NOMO-1 treated with DMSO at 0.1 percent for 48 hours (cell line): ENCODE data around the gene ZRANB1.

Experiments used
- DNase-seq: peaks from one replicate; lab custom pipeline; 2025; ENCODE audit not compliant: unreplicated experiment; lab: John Stamatoyannopoulos, UW

Gene ZRANB1

DNA sequence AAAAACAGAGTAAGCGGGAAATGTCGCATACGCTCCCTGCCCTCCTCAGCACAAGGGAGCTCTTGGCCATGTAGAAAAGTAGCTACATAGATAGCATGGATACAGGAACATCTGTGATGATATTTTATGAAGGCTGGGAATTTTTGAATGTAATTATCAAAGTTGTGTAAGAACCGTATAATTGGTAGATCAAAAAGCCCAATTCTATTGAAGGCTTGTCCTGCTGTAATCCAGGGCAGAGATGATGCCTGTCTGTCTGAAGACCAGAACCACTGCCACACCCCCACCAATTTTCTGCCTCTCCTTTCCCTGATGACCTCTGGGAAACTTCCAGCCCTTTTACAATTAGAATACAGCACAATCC is 51.4 kb downstream of the ZRANB1 start:
- no peak for DNase-seq

DNA sequence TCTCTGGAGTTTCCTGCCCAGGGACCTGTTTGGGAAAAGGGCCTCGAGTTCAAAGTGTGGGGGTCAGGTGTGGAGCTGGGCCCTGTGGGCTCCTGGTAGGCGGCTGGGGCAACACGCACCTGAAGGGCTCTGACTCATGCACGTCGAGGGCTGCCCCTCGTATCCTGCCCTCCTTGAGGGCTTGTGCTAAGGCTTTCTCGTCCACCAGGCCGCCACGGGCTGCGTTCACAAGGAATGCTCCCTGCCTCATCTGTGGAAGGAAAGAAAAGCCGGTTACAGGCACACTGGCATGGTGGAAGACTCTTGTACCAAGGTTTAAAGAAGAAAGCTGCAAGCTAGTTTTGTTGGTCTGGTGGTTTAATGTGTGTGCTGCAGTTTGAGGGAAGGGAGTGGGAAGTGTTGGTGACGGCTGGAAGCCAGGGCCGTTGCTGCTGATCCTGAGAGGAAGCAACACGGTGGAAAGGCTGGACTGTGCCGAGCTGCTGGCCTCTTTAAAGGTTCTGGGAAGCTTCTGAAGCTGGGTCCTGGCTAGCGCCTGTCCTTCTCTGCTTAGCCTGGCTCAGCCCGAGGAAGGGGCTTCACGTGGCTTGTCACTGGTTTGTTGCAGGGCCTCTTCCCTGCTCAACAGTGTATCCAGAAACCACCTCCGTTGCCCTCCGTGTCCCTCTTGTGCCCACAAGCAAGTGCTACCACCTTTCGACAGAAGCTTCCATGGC is 52.0 kb downstream of the ZRANB1 start:
- no peak for DNase-seq

DNA sequence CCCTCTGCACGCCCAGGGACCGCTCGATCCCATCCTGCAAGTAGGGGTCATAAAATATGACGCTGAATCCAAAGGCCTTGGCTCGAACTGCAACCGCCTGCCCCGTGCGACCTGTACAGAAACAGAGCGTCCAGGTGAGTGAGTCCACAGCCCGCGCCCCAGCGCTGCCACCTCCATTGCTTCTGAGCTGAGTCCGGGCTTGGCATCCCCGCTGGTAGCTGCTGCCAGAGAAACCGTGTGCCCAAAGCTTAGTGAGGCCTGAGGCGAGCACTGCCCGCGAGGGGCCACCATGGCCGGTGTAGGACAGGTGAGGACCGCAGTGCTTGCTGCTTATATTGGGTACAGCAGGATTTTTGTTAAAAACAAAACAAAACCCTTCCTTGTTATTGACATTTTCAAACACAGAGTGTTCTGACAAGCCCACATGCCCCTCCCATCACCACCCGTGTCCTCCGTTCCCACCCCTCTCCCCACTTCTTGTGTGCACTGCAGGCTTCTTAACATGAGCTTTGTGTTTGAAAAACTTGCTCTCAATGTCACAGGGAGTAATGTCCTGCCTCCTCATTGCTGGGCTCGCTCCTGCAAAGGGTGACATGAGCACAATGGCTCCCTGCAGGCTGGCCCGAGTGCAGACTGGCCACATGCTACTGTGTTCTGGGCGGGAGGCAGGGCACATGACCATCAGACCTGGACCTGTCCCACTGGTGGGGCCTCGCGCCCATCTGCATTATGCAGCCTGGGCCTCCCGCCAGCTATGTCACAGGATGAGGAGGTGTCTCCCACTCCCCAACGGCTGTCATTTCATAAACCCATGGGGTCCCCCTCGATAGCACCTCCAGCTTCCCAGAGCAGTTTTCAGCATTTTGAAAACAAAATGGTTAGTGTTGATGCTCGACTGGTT is 52.9 kb downstream of the ZRANB1 start:
- no peak for DNase-seq

DNA sequence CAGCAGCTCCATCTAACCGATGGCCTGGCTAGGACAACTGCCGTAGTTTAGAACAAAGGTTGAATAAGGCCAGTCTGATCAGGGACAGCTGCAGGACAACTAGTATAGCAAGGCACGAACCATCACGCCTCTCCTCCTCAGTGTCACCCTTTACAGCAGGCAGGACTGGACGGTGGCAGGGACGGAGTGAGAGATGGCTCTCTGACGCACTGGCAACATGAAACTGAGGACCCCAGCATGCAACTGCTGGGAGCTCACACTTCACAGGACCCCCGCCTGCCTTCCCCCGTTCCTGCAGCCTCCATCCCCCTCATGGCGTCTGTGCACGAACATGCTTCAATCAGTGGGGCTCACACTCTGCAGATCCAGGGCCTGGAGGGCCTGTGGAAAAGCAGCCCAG is 53.7 kb downstream of the ZRANB1 start:
- DNase-seq = no peak

DNA sequence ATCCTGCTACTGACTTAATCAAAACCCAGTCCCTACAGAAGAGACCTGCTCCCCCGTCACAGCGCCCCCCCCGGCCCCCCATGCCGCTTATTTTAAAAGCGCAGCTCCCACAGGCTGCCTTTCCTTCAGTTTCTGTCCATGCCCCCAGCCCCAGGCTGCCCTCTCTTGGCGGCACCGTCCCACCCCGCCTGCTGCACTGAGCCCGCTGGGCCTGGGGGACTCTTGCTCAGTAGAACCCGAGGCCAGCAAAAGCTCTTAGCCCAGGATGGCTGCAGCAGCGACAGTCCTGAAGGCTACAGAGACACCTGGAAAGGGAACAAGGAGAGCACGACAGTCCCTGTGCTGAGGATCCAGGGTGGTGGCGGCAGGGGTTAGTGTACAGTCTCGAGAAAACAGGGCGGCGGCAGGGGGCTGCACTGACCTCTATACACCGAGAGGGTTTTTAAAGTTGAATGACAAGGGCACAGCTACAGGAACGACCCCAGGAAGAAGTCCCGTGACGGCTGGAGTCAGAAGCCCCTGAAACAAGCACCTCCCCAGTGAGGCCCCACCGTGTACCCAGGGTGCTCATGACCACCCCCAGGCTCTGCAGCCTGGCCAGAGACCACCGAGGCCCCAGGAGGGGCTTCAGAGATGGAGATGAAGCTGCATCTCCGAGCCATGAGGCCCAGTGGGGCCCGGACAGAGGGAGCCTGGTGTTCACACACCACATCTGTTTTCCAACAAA is 54.4 kb downstream of the ZRANB1 start:
- DNase-seq = no peak

DNA sequence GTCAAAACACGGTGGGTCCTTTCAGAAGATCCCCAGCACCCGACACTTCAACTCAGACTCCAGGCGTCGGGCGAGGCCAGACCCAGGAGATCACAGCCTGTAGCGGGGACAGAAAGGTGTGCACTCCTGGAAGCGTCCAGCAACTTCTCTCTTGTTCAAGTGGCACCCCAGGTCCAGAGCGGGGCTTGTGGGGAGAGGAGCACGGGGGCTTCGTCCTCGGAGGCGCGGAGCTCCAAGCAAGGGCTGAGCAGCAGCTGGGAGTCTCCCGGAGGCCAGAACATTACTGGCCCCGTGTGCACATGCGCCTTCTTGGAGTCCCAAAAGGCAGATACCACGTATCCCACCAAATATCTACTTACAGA is 54.9 kb downstream of the ZRANB1 start:
- DNase-seq = no peak

DNA sequence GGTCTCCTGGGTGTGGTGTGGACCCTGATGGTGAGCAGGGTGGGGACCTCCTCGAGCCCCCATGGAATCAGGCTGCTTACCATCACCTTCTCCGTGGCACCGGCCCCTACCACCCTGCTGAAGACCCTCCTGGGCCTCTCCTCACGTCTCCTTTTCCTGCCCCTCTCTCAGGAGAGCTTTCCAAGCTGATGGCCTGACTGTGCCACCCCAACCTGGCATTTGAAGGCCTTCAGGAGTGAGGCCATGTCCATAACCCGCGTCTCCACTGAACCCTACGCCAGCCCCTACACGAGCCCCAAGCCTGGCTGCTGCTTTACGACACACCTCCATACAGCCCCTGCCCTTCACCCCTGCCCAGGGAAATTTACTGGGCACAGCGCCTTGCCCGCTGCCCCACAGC is 55.4 kb downstream of the ZRANB1 start:
- DNase-seq = no peak

DNA sequence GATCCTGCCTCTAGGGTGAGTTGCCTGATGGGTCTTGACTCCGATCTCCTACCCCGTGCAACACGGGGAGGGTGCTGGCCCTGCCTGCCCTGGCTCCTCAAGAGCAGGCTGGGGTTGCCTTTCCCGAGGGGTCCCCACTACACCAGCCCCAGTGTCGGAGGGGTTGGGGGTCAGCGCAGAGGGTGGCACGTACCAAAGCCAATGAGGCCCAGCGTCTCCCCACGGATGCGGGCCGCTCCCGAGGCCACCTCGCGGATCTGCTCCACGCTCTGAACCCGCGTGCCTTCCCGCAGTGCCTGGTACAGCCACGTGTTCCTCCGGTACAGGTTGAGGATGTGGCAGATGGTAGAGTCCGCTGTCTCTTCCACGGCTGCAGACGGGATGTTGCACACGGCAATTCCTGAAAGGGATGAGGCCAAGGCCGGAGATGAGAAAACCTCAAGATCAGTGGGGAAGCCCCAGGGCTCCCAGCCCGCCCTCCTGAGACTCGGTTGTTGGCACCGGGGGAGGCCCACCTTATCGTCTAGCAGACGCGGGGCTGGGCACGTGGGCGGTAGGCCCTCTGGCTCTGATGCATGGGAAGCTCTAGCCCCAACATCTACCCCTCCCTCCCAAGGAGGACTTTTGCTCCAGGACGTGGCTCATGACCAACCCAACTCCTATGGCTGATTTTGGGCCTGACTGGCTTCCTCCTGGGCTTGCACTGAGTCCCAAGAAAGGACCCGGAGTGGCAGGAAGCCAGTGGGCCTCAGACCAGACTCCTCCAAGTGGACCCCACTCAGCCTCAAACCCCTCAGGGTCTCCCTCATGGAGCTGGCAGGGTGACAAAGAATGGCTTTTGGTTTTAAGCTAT is 56.1 kb downstream of the ZRANB1 start:
- DNase-seq = no peak

DNA sequence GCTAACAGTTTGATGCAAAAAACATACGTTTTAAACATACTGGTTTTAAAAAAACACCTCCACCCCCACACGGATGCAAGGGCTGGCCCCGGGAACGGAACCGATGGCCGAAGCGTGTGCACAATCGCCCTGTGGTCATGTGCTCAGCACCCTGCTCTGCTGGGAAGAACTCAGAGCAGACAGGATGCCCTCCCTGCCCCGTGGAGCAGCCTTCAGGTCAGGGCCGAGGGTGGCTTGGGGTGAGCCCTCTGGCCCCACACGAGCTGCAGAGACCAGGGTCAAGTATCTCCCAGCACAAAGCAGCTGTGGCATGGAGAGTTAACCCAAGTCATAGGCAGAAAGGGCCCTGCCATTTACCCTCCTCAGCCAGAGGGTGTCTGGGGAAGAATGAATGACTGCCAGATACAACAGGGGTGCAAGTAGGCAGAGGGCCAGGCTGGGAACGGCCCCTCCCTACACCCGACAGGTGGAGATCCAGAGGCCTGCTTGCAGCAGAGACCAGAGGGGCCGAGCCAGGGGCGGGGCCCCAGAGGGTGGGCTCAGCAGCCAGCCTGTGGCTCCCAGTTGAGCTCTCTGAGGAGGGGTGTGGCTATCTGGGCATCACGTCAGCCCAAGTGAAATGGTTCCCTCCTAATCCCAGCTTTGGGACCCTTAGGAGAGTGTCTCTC is 56.8 kb downstream of the ZRANB1 start:
- DNase-seq = no peak

DNA sequence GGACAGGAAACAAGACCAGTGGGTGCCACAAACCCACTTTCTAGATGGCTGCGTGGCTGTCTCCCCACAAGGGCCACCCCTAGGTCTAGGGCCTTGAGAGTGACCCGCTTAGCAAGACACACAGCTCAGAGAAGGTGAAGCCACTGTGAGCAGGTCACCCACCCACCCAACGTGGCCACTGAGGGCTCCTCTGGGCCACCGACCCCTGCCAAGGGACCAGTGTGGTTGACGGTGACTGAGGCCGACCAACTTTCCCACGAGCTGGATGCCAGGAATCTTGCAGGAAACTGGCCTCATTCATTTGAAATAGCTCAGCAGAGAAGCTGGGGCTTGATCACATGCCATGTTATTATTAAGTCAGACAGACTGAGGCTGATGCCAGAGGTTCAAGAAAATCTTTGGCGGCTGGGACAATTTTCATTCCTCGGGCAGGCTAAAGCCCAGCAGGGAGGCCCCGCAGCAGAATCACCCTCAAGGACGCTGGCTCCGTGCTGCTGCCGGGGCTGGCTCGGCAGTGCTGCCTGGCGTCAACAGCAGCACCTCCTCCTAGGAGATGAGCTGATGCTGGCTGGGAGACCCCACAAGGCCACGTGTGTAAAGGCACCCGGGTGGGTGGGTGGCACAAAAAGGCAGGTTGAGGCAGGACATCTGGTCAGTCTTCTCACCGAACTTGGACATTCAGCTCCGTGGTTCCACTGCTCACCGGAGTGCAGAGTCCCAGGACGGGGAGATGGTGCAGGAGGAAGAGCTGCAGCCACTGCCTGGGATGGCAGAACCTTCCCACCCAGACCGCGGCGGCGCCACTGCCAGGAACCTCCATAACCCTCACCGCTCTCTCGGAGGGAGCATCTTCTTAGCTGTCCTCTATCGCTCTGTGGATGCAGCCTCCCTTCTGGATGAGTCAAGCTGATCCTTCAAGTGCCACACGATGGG is 57.8 kb downstream of the ZRANB1 start:
- no peak for DNase-seq

DNA sequence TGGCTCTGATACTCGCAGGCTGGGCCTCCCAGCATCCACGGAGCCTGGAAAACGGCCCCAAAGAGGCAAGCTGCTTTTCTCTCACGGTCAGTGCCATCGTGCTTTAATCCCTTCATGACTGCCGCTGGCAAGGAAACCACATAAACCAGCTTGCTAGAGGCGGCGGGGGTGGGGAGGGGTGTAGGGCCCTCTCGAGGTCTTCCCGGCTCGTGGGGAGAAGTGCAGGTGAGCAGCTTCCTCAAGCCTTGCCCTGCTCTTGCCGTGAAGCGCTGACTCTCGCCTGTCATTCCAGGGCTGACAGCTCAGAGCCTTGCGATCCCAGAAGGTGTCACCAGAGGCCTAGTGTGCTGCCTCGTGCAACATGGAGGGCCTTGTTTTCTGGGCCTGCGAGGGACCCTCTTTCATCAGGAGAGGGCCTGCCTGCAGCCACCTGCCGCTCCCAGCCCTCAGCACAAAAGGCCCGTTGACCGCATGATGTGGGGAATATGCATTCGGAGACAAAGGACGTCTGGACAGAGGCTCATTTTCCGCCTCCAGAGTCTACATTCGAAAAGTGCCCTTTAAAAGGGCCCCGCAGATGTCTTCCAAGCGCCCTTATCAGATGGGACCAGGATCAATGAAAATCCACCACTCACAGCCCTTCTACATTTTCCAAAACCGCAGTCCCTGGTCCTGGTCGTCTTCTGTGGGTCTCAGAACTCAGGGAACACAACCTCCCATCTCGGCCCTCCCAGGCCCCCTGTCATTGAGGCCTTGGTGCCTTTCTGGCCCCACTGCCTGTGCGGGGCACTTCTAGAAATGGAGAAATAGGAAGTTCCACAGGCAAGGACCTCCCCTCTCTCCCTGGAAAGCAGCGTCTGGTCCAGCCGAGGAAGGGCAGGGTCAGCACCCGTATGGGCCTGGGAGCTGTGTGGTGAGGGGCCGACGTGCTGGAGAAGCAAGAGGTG is 58.7 kb downstream of the ZRANB1 start:
- DNase-seq = no peak

DNA sequence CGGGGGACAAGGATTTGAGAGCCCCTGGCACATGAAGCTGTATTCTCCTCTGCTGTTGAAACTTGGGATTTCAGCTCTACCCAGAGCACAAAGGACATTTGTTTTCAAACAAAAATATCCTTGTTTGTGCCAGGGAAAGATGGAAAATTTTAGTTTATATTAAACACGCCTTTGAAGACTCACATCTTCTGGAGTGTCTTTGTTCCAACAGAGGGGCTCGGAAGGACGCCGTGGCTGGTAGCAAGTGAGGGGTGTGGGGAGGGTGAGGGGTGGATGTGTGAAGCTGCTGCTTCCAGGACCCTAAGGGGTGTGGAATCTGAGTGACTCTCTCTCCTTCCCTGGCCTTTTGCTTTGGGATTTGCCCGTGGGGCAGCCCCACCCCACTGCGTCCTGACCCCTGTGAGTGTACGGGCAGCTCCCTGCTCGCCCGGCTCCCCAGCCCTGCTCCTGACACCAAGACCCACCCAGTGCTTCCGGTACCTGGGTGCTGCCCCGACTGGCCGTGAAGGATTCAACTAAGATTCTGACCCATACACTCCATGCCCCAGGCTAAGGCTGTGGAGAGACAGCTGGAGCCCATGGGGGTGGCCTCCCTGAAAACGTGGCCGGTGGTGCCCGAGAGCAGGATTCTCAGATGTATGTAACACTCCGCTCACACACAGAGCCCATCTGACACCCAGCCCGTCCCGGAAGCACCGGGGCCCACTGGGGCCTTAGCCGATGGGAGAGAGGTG is 59.6 kb downstream of the ZRANB1 start:
- no peak for DNase-seq

DNA sequence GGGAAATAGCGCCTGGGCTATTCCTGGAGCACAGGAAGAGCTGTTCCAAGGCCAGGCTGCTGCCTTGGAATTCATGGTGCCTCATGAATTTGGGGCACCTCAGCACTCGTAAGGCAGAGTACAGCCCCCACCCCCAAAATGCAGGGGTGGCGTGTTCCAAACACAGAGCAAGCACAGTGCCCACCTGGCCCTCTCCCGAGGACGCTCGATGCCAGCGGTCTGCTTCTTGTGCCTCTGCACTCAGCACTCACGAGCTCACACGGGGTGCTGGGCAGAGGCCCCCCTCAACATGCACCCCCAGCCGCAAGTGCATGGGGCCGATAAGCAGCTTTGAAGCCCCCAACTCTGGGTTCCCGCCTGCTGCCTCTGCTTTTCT is 60.1 kb downstream of the ZRANB1 start:
- DNase-seq = no peak

DNA sequence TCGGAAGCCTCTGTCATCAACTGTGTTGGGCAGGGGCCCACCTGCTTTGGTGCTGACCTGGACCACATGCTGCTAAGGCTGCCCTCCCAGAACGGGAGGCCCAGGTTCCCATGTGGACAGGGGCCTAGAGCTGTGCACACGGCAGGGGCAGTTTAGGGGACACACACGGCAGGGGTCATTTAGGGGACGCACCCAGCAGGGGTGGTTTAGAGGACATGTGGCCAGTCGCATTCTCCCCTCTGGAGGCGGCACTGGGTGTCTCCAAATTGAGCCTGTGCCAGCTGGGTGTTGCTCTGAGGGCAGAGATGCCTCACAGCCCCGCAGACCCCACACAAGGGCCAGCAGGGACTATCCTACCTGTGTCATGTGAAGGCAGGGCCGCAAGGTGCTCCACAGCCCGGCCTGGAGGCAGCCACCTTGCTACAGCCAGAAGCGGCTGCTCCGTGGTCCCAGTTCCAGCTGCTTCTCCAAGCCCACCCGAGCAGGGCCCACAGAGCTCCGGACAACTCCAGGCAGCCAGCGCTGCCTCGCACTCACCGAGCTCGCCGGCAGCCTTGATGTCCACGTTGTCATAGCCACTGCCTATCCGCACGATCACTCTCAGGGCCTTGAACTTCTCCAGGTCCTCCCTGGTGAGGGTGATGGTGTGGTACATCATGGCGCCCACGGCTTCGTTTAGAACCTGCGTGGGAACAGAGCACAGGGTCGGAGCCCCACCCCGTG is 60.7 kb downstream of the ZRANB1 start:
- DNase-seq = no peak

DNA sequence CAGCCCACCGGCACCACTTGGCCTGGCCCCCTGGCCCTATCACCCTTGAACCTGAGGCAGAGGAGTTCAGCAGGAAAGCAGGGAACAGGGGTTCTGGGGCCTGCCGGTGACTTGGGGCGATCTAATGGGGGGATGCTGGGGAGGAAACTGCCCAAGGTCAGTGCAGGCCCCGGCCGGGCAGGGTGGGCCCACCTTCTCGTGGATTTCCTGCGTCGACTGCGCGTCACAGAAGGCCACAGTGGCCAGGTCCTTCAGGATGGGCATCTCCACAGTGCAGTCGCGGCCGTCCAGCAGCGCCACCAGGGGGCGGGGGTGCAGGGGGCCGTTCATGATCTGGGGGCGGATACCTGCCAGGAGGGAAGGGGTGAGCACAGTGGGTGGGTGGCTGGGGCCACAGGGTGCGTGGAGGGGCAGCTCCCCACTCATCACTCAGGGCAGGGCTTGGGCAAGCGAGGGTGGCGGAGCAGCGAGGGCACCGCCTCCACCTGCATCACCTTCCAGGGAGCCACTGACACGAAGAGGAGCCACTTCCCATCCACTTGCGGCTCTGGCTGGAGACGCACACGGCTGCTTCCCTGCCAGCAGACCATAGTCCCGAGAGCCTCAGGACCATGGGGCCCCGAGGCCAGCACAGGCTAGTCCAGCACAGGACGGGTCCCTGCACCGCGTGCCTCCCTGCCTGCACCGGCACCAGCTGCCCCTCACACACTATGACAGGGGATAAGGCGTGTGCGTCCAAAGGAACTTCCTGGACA is 61.4 kb downstream of the ZRANB1 start:
- DNase-seq = no peak

DNA sequence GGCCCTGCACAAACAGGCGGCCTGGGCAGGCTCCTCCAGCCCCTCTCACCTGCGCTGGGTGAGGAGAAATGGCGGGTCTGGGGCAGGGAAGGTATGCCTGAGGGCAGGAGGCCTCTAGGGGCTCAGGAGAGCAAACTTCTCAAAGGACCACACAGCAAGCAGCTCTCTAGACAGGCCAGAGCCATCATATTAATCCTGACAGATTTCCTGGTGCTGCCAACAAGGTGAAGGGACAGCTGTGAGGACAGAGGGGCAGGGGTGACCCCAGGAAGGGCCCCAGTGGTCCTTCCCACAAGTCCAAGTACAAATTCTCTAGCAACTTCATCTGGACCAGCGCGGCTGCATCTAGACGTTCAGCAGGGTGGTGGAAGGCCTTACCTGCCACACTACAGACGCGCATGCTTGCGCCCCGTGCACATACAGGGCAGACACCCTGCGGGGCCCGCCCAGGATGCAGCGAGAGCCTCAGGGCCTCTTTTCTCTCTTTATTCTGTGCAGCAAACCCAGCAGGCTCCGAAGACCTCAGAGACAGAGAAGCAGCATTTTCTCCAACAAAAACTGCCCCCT is 62.1 kb downstream of the ZRANB1 start:
- DNase-seq = no peak
